Aorta (tissue), 5 donors: ENCODE results near the gene LANCL3. TPM values are rescaled to one million over a fixed set of nuclear protein-coding genes. Genes with fewer than 3 reads are reported as not detected.
"Not testable (repeated sequence)": the region's sequence is repeated elsewhere in the genome, so short reads cannot be mapped to it uniquely, and the experiment has no call there.

Source experiments
- ATAC-seq: fragments of 200-7000 bp; cut with Tn5 transposase; one replicate; pipeline ENCODE4 v1.9.1; 2022; ENCODE audit warnings: moderate library complexity; ENCODE audit not compliant: low FRiP score
- DNase-seq, 2 donors: peaks; one replicate each; pipeline ENCODE4 v3.0.0-alpha.2; 2020
- H3K27ac ChIP-seq, 2 donors: one replicate each; pipeline ENCODE4 v1.5.1; 2013; ENCODE audit warnings: low read length in 2 of 2, mild to moderate bottlenecking in 2 of 2, moderate library complexity in 2 of 2, control low read depth in 1 of 2, inconsistent platforms in 1 of 2, low read depth in 1 of 2
- H3K27me3 ChIP-seq, 2 donors: one replicate each; pipeline ENCODE4 v1.6.1; 2013; ENCODE audit warnings: control low read depth in 1 of 2, low read length in 1 of 2, mild to moderate bottlenecking in 1 of 2, moderate library complexity in 1 of 2; ENCODE audit not compliant: insufficient read depth in 2 of 2, control insufficient read depth in 1 of 2
- H3K36me3 ChIP-seq, 2 donors: one replicate each; pipeline ENCODE4 v1.6.1; 2013; ENCODE audit warnings: control low read depth in 1 of 2, low read length in 1 of 2, mild to moderate bottlenecking in 1 of 2; ENCODE audit not compliant: insufficient read depth in 2 of 2, control insufficient read depth in 1 of 2
- H3K4me1 ChIP-seq, 2 donors: one replicate each; pipeline ENCODE4 v1.6.1; 2013; ENCODE audit warnings: low read length in 2 of 2, control low read depth in 1 of 2, mild to moderate bottlenecking in 1 of 2, moderate library complexity in 1 of 2; ENCODE audit not compliant: insufficient read depth in 2 of 2, control insufficient read depth in 1 of 2
- H3K4me3 ChIP-seq, 2 donors: one replicate each; pipeline ENCODE4 v1.5.1; 2013; ENCODE audit warnings: low read length in 2 of 2, control low read depth in 1 of 2, mild to moderate bottlenecking in 1 of 2
- H3K9me3 ChIP-seq: one replicate; pipeline ENCODE4 v1.6.1; 2013; ENCODE audit warnings: mild to moderate bottlenecking, low read length; ENCODE audit not compliant: control insufficient read depth
- WGBS, 2 donors: extraction: QIAGEN DNeasy Blood & Tissue Kit; methylation state at CpG; one replicate each; pipeline ENCODE4 v1.1.7; 2013; 5-methylcytosine and 5-hydroxymethylcytosine counted together
- intact Hi-C, 2 donors: fragments of 100-400 bp; cut with DNase I; formaldehyde crosslinking; loops; one replicate each; pipeline versions ENCODE4 v1.14.2 to v1.15.0; 2022
- polyA plus RNA-seq, 2 donors: library from polyadenylated mRNA; stranded (reverse); fragments of 200-250 nt; gene quantifications; one replicate each; pipeline ENCODE4 v1.2.3, GENCODE V29; 2013
- total RNA-seq, 2 donors: library from RNA; stranded (reverse); fragmentation: NEBNext Ultra II Directional; extraction: Animal tissue kit (Norgen Biotek cat#: 25700); gene quantifications; one replicate each; pipeline ENCODE4 v1.2.1, GENCODE V29; 2021
- donor health status: healthy with polysubstance abuse.
- donor health status: Bipolar disorder and iron deficiency.
- donor health status: DM: no; HTN: no; CAD: no.
- donor health status: DM: no; HTN: no; CAD: no.
- donor health status: DM: yes; HTN: yes; CAD: no.

Gene LANCL3
- total and polyA plus RNA-seq, 4 donors, result 0.03 to 2.2 (median 0.61) TPM

- intact Hi-C loops, H3K4me1 ChIP-seq, H3K27ac ChIP-seq, H3K4me3 ChIP-seq, H3K27me3 ChIP-seq, ATAC-seq, H3K36me3 ChIP-seq, DNase-seq, H3K9me3 ChIP-seq: not testable (repeated sequence)
- 93 to 100% methylated on average over 2 of the region's 2 CpGs for WGBS, 2 donors
These were observed 6.2 kb upstream of the LANCL3 start for GRCh38 chrX:37565254-37565653.

GRCh38 chrX:37570349-37570748, 1.1 kb upstream of the LANCL3 start:
- ATAC-seq, H3K27me3 ChIP-seq, H3K36me3 ChIP-seq, H3K9me3 ChIP-seq, H3K27ac ChIP-seq, H3K4me3 ChIP-seq, DNase-seq, H3K4me1 ChIP-seq: not testable (repeated sequence)
- intact Hi-C loops, result loop anchor here in 1 of 2 donors (5.0 kb wide), 1 partner anchor 257 kb away; no protein-coding TSS in a partner anchor
- WGBS, 2 donors, result no CpG with 5 or more reads among the region's 1 CpG

- not testable (repeated sequence) for H3K27ac ChIP-seq, H3K27me3 ChIP-seq, H3K36me3 ChIP-seq, H3K4me1 ChIP-seq, H3K9me3 ChIP-seq
- peak overlapping the region; percentile 8 to 35 for H3K4me3 ChIP-seq
- peak; percentile 62 for ATAC-seq
- intact Hi-C loops, result loop anchor here in 1 of 2 donors (5.0 kb wide), 1 partner anchor 255 kb away; no protein-coding TSS in a partner anchor
- DNase-seq, result peak; percentile 48 to 77
- 1 to 27% methylated on average over 38 to 54 of the region's 61 CpGs for WGBS, 2 donors
These were observed 687 bp downstream of the LANCL3 start for GRCh38 chrX:37572108-37572587.

- H3K36me3 ChIP-seq, DNase-seq, H3K4me1 ChIP-seq, H3K27me3 ChIP-seq, H3K4me3 ChIP-seq, H3K27ac ChIP-seq, ATAC-seq, H3K9me3 ChIP-seq: not testable (repeated sequence)
- intact Hi-C loops, result loop anchor here in 1 of 2 donors (5.0 kb wide), 1 partner anchor 254 kb away; no protein-coding TSS in a partner anchor
- WGBS, 2 donors, result 1 to 27% methylated on average over 2 of the region's 2 CpGs
These were observed 1.7 kb downstream of the LANCL3 start for GRCh38 chrX:37573121-37573520.

GRCh38 chrX:37578045-37578444, 6.6 kb downstream of the LANCL3 start:
- intact Hi-C loops, result no loop called here
- ATAC-seq (no peak), DNase-seq (no peak)
- WGBS, 2 donors, result 23 to 39% methylated on average over 5 of the region's 5 CpGs
- no peaks in the 10 kb centered on the region for H3K27me3 ChIP-seq
- H3K4me3 ChIP-seq, result no peak overlapping the region
- H3K9me3 ChIP-seq, result no peaks in the 10 kb centered on the region
- no peaks in the 10 kb centered on the region for H3K36me3 ChIP-seq
- peaks cover 0 to 1% of the 10 kb centered on the region in 2 donors for H3K4me1 ChIP-seq
- no peak overlapping the region for H3K27ac ChIP-seq

- 50 to 70% methylated on average over 1 of the region's 1 CpG for WGBS, 2 donors
- ATAC-seq, result no peak
These were observed 8.6 kb downstream of the LANCL3 start for GRCh38 chrX:37580080-37580479.

GRCh38 chrX:37587337-37587736, 15.9 kb downstream of the LANCL3 start:
- 85 to 94% methylated on average over 11 of the region's 11 CpGs for WGBS, 2 donors

More at GRCh38 chrX:37580080-37580479, 8.6 kb downstream of the LANCL3 start:
- Histone ChIP-seq H3K4me1 (peaks cover 0 to 1% of the 10 kb centered on the region in 2 donors), H3K4me3 (no peak overlapping the region), H3K27me3 (no peaks in the 10 kb centered on the region), H3K9me3 (no peaks in the 10 kb centered on the region), H3K27ac (no peak overlapping the region), H3K36me3 (no peaks in the 10 kb centered on the region)
- intact Hi-C loops, result no loop called here
- no peak for DNase-seq

GRCh38 chrX:37590047-37590446, 18.6 kb downstream of the LANCL3 start:
- Histone ChIP-seq H3K4me3 (no peak overlapping the region), H3K27me3 (no peaks in the 10 kb centered on the region), H3K9me3 (no peaks in the 10 kb centered on the region), H3K27ac (no peak overlapping the region), H3K36me3 (no peaks in the 10 kb centered on the region), H3K4me1 (no peaks in the 10 kb centered on the region)
- ATAC-seq (no peak), DNase-seq (no peak)
- WGBS, 2 donors, result 72 to 78% methylated on average over 2 of the region's 2 CpGs
- intact Hi-C loops, result no loop called here

More at GRCh38 chrX:37587337-37587736, 15.9 kb downstream of the LANCL3 start:
- H3K4me3 ChIP-seq, H3K36me3 ChIP-seq, H3K4me1 ChIP-seq, H3K27me3 ChIP-seq, intact Hi-C loops, ATAC-seq, DNase-seq, H3K9me3 ChIP-seq, H3K27ac ChIP-seq: not testable (repeated sequence)

- Histone ChIP-seq H3K27ac (no peak overlapping the region), H3K4me1 (no peaks in the 10 kb centered on the region), H3K4me3 (no peak overlapping the region), H3K36me3 (no peaks in the 10 kb centered on the region), H3K27me3 (no peaks in the 10 kb centered on the region), H3K9me3 (no peaks in the 10 kb centered on the region)
- intact Hi-C loops, result no loop called here
- DNase-seq (no peak), ATAC-seq (no peak)
- 62 to 77% methylated on average over 4 of the region's 4 CpGs for WGBS, 2 donors
These were observed 23.4 kb downstream of the LANCL3 start for GRCh38 chrX:37594755-37595382.
